ENCODE data around the gene ADM2.

- TF ChIP-seq CTCF (IDR thresholded peaks at IDR 0.05) (no peak), POLR2A (IDR thresholded peaks at IDR 0.05) (no peak)
These were observed 5.7 kb upstream of the ADM2 start for GRCh38 chr22:50475652-50476002.

Measured in right lobe of liver (tissue), 4 donors.